T-helper 1 cell (primary cell): ENCODE results near the gene TRNP1.

Experiments used
- DNase-seq, 5 donors: peaks; one replicate each; pipeline ENCODE4 v3.0.0-alpha.2; 2012 to 2020

TRNP1 gene

DNA sequence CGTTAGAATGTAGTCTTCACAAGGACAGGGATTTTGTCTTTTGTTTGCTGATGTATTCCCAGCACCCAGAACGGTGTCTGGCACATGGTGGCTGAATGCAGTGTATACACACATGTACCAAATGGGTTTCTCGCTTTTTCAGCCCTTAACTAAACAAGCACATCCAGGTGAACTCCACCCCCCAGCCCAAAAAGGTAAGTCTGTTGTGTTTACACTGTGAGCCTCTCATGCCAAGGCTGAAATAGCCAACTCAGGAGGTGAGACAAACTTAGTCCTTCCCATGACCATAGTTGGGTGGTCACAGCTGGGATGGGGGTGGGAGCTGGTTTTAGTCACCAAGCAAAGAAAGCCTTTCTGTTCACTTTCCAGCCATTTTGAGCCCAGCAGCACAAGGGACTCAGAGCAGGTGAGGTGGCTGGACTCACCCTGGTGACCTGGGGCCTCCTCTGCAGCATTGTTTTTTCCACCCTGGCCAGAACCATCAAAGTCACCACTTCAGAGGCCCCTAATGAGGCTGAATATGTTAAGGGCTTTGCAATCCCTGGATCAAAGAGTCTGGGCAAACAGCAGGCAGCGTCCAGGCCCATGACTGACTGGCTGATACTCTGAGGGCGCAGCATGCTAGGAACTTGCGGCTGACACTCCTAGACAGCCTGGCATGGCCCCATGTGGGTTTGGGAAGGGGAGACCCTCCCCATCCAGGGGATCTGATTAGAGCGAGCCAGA, 10.4 kb downstream of the TRNP1 start:
- DNase-seq, result no peak

DNA sequence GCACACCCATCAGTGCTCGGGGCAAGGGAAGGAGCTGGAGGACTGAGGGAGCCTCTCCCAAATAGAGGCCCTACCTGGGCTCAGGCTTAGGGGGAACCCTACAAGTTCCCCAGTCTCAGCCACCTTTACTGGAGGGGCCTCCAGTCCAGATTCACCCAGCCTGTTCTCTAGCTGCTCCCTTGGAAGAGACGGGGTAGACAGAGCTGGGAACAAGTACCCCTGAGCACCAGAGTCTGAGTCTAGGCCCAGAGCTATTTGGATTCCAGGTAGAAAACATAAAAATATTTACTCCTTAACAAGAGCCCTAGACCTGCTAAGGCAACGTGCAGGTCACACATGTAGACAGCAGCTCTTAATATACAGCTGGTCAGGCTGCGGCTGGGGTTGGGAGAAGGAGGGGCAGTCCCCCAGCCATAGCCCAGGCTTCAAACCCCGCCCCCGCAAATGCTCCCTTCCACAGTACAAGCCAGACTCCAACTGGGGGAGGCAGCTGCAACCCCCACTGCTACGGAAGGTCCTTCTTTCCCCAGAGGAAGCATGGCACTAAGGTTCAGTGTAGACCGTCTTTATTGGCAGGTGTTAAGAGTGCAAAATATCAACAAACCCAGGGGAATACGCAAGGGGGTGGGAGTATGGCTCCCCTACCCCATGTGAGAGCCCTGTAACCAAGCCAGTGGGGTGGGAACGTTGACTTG, 11.1 kb downstream of the TRNP1 start:
- no peak for DNase-seq

DNA sequence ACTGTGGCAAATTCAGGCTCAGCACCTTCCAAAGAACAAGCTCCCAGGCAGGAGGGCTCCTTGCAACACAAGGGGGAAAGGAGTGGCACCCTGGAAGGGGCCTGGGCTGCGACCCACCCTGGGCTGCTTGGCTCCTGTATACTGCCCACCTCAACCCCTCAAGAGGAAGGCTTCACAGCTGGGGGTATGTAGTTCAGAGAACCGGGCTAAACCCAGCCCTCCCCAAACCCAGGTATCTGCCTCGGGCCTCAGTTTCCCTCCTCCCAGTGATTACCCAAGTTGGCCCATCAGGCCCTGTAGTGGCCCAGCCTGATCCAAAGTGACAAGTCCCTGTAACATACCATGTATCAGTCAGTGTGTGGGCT, 11.7 kb downstream of the TRNP1 start:
- DNase-seq, result no peak

DNA sequence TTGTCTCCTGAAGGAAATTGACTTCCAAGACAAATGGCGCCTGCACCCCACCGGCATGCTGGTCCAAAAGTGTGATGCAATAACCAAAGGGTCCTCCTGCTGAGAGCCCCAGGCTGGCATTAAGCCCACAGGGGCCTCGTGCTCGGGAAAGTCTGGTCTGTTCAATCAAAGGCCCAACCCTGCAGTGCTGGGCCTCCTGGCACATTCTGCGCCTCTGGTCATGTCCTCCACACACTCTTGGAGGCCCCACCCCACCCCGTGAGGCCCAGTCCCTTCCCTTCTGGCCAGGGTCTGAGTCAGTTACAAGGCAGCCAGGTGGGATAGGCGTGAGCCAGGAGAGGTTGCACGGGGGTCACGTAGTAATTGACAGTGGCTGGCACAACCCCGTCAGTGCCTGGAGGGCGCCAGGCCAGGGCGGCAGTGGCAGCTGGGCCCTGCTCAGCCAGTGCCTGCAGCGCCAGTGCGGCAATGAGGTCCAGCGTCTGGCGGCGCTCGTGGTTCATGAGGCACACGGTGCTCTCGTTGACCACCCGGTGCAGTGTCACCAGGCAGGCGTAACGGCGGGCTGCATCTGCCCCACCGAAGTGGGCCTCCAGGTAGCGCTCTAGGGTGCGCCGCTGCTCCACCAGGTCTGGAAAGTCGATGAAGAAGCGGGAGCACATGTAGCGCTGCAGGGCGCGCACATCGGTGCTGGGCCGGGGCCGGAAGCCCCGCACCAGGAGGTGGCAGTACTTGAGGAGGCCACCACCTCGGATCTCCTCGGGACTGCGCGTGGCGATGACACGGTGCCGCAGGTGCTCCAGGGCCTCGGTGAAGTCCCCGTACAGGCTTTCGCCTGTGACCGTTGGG, 12.4 kb downstream of the TRNP1 start:
- DNase-seq, result no peak

DNA sequence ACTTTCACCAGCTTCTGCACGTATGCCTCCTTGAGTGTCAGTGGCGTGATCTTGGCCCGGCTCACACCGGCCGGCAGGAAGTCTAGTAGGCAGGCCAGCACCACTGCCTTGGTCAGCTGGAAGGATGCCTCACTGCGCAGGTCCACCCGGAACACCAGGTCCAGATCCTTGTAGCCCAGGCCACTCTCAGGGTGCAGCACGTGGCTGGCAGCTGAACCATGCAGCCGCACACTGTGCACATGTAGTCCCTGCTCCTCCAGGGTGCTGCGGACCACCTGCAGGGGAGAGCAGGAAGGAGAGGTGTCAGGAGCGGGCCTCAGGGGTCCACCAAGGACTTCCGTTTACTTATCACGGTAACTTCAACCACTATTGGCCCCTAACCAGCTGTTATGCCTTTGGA, 13.2 kb downstream of the TRNP1 start:
- no peak for DNase-seq

DNA sequence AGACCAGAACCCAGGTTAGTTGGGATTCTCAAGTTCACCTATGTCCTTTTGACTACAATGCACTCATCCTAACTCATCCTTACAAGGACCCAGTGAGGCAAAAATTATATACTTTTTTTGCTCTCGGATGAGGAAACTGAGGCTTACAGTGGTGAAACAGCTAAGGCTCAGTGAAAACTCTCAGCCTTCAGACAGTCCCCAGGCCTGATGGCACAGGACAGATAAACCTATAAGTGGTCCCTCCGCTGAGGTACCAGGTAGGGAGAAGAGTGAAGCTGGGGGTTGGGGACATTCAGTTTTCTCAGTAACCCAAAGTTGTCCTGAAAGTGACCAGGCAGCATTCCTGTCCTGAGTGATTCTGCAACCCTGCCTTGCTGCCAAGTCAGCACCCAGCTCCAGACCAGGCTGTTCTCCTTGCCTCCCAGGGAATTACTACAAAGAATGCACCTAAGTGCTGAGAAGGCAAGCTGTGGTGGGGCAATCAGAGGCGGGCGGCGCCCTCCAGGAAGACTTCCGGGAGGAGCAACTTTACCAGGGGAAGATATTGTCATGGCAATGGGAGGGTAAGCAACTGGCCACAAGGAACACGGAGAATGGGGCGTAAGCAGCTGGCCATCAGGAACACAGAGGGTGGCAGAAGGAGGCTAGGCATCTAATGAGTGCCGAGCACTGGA, 14.6 kb downstream of the TRNP1 start:
- no peak for DNase-seq

DNA sequence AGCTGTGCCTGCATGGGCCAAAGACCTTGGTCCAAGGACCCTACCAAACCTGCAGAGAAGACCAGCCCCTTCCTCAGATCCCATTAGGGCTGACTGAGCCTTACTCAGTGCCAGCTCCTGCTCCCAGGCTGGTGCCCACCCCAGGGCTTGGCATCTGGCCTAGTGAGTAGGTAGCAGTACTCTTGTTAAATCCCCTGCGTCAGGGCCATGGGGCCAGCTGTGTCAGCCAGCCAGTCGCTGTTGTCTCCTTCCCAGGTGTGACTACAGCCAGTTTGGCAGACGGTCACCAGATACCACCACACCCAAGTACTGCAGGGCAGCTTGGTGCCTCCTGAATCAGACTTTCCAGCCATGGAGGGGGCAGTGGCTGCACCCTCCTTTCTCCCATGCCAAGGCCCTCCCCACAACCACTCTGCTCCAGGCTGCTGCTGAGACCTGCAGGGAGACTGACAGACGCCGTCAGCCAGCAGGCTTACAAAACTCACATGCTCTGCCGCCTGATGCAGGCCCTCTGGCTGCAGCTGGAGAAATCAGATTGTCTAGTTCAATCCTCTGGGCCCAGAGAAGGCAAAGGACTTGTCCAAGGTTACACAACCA, 16.2 kb downstream of the TRNP1 start:
- DNase-seq, result no peak

DNA sequence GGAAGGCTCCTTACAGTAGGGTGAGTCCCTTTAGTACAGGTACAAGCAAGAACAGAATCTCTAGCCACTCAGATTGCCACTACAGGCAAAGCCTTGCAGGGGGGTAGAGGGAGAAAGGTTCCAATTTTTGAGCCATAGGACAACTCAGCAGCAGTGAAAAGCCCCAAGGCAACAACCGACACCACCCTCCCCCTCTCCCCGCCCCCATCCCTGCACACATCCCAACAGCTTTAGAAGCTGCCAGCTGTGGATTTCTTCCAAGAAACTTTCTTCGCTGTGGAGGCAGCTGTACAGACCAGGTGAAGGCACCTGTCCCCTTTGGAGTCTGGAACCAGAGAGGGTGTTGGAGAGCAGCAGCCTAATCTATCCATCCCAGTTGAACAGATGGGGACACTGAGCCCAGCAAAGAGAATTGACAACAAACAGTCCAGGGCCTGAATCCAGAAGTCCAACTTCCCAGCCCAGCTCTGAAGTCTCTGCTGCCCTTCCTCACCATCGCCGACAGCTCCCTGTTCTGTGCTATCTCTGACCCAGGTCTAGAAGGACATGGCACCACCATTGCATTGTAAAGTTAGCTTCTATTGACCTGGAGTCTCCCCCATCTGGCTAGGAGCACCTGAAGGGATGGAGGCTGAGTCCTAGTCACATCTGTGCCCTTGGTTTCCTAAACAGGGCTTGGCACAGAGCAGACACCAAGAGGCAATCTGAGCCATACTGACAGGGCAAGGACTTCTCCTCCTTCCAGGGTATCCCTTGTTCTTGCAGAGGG, 16.9 kb downstream of the TRNP1 start:
- DNase-seq, result no peak

DNA sequence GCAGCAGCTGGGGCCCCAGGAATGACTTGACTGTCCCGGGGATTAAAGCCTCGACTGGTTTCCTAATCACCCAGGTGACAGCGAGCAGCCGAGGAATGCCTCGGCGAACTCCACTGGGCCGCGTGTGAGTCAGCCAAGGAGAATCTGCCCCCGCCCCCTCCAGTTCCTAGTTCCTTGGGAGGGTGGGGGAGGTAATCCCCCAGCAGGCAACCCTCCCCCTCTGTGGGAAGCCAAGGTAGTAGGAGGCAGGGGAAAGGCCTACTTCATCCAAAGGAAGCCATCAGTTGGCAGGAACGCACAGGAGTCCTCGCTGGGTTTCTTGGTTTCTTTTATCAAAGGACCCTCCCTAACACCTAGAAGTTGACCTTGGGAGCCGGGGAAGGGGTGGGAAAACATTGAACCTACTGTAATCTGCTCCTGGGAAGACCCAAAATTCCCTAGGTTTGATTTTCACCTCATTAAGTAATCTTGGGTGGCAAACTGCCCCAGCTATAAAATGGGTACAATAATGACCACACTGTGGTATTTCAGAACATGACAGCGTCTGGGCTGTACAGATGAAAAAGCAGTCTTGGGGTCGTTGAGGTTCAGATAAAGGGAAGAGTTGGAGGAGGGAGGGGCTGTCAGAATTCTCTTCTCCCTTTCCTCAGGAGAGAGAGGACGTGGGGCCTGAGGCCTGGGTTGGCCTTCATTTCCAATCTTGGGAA, 17.7 kb downstream of the TRNP1 start:
- DNase-seq, result no peak

DNA sequence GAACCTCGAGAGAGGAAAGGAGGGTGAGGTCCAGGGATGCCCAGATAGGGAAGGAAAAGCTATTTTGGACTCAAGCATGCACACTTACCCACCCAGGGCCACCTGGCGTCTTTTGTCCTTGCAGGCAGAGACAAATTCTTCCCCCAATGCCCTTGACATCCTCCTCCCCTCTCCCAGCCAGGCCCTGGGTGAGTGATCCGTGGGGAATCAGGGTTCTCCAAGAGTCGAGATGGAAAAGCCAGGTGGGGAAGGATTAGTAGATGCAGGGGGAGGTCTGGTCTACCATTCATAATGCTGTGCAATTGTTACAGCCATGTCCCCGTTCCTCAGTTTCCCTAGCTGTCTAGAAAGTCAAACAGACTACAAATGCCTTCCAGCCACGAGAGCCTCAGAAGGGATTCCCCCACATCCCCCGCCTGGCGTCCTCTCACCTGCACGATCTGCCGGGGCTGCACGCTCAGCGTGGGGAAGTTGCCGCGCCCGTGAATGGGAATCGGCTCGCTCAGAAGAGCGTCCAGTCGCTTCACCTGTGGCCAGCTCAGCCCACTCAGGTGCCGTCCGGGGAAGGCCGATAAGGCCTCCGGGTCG, 18.6 kb downstream of the TRNP1 start:
- DNase-seq, result no peak

DNA sequence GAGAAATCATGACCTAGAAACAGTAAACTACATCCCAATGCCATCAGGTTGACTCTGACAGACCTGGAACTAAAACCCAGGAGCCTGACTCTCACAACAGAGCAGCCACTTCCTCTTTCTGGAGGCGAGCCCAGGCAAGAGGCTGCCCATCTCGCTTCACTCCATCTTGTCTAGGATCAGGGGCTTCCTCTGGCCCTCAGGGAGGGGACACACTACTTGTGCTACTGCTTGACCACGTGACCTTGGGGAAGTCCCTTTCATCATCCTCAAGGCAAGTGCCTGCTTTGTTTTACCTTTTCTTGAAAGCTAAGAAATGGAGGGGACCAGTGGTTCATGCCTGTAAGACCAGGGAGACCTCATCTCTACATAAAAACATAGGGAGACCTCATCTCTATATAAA, 21.8 kb downstream of the TRNP1 start:
- DNase-seq, result no peak

DNA sequence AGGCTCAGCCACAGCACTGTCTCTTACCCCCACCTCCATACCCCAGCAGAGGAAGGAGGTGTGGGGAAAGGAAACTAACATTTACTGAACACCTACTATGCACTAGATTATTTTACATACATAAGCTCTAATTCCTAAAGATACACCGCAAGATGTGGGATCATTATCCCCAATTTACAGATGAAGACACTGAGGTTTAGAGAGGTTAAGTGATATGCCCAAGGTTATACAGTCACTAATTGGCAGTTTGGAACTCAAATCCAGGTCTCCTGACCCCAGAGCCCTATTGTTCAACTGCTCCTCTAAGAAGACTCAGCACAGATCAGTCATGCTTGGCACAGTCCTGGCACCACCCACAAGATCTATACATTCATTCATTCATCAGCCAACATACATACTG, 22.9 kb downstream of the TRNP1 start:
- DNase-seq, result no peak

DNA sequence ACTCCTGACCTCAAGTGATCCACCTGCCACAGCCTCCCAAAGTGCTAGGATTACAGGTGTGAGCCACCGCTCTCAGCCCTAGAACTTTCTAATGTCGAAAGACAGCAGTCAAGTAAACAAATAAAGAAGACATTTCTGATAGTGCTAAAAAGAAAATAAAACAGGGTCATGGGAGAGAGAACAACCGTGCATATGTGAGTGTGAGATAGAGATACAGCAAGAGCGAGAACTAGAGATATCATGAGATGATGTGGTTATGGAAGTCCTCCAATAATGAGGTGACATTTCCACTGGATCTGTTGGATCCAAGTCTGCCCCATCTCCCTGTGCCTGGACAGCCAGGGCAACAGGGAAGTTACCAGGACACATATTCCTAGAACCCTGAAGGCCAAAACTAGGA, 23.7 kb downstream of the TRNP1 start:
- no peak for DNase-seq

DNA sequence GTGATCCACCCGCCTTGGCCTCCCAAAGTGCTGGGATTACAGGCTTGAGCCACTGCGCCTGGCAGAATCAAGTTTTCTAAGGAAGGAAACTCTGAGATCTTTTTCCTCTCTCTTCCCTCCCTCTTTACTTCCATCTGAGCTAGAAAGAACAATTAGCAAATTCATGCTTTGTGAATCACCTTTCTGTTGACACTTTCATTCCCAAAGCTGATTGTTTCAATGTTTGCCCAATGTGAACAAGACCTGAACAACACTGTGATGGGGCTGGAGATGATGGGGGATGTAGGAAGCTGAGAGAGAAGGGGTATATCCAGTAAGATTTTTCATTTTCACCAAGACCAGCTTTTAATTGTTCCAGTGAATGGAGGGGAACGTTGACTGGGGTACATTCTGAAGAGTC, 24.8 kb downstream of the TRNP1 start:
- no peak for DNase-seq

DNA sequence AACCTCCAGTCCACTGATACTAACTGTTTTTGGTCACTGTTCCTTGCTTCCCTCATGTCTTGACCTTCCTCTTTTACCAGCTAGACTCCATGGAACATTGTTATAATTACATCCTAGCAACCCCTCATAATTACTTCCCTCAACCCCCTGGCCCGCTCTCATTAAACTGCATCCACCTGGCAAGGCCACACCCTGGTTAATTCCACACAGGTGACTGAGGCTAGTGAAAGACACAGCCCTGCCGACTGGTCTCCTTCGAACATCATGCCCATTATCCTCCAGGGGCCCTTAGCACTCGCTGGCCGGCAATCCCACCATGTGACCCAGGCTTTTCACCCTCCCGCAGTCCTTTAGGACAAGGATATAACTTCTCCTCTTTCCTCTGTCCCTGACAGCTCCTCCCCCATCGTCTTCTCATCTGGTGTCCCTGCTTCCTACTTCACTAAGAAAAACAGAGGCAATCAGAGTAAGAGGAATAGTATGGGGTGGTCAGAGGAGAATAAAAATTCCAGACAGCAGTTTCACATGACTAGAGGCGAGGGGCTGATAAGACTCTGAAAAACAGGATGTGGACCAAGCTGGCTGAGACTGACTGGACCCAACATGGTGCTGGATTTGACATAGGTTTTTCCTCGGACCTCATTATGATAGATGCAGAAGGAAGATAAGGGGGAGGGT, 28.0 kb downstream of the TRNP1 start:
- DNase-seq, result no peak

DNA sequence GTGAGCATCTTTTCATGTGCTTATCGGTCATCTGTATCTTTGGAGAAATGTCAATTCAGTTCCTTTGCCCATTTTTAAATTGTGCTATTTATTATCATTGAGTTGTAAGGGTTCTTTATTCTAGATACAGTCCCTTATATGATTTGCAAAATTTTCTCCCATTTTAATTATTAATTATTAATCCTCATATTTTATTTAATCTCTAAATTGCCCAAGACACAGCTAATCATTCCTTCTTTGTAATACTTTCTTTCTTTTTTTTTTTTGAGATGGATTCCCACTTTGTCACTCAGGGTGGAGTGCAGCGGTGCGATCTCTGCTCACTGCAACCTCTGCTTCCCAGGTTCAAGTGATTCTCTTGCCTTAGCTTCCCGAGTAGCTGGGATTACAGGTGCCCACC, 32.2 kb downstream of the TRNP1 start:
- DNase-seq, result no peak

DNA sequence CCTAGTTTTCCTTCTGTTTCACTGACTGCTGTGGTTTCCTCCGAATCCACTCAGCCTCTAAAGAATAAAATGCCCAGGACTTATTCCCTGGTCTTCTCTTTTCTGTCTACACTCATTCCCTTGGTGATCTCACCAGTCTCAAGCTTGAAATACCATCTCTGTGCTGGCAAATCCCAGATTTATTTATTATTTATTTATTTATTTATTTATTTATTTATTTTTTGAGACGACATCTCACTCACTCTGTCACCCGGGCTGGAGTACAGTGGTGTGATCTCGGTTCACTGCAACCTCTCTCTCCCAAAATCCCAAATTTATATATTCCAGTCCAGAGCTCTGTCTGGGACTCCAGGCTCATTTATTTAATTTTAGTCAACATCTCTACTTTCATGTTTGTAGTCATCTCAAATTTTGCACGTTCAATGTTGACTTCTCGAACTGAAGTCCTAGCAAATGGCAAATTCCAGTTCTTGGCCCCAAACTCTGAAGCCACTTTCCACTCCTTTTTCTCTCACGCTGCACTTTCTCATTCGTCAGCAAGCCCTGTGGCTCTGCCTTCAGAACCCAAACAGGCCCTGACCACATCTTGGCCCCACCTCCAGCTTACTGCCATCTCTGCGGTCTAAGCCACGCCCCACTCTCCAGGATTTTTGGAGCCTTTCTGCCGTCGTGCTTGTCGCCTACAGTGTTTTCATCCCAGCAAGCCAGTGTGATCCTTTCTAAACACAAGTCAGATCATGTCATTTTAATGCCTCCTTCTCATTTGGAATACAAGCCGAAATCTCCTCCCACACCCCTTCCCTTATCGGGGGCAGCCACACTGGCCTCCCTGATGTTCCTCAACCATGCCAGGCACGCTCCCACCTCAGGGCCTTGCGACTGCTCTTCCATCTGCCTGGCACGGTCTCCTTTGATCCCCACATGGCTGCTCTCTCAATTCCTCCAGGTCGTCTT, 33.4 kb downstream of the TRNP1 start:
- no peak for DNase-seq

DNA sequence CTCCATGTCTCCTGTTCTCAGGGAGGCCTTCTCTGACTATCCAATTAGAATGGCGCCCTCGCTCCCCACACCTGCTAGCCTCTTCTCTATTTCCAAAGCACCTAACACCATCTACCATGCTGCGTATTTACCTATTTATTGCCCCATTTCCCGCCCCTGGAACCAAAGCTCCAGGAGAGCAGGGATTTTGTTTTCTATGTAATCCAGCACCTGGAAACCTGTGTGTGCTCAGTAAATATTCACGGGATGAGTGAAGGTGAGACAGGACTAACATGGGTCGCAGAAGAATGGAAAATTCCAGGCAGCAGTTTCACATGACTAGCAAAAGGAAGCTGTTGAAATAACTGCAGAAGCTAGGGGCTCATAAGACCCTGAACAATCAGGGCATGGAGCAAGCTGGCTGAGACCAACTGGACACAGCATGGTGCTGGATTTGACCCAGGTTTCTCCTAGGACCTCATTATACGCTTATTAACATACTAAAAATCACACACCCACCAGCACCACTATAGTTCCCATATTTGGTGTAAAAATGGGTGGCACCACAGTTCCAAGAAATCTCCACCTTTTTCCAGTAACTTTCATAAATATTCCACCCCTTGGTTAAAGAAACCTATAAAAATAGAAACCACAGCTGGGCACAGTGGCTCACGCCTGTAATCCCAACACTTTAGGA, 34.2 kb downstream of the TRNP1 start:
- no peak for DNase-seq

DNA sequence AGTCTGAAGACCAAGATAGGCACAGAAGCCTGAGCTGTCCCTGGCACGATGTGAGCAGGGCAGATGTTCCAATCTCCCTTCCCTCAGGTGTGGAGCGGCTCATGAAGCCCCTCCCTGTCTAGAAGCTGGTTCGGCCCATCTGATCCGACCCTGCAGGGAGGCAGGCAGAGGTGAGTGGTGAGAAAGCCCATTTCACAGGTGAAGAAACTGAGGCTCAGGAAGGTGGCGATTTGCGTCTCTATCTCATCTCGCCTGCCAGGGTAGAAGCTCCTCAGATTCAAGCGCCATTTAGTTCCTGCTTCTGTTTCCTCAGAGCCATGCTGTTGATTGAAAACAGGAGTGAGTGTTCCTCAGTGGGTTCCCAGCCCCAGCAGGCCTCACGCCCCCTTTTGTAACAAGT, 36.0 kb downstream of the TRNP1 start:
- DNase-seq, result no peak
